Pancreas (tissue), 10 donors: Measurements from ENCODE around the gene KCNQ5. TPM values are rescaled to one million over a fixed set of nuclear protein-coding genes. Genes with fewer than 3 reads are reported as not detected.

Source experiments
- ATAC-seq, 4 donors: fragments of 200-7000 bp; cut with Tn5 transposase; one replicate each; pipeline versions ENCODE4 v1.8.0 to v1.9.1; 2020; ENCODE audit warnings: mild to moderate bottlenecking in 4 of 4, moderate library complexity in 4 of 4
- DNase-seq, 6 donors: peaks; one replicate each; pipeline ENCODE4 v3.0.0-alpha.2; 2020
- FAIRE-seq: peaks from 2 replicates; lab custom pipeline; 2012; peaks lifted over from hg19 to GRCh38; lab: Jason Lieb, UNC
- H3K27ac ChIP-seq, 4 donors: fragments of 200-600 bp; sonication (generic); 1 replicate in 3 of 4; 2 replicates in 1 of 4; pipeline versions ENCODE4 v1.5.0 to v1.8.0; 2020
- H3K27me3 ChIP-seq, 4 donors: fragments of 200-600 bp; one replicate each; pipeline ENCODE4 v1.8.0; 2021
- H3K36me3 ChIP-seq, 3 donors: fragments of 200-600 bp; sonication (generic) in 1 of 3; one replicate each; pipeline versions ENCODE4 v1.5.0 to v1.8.0; 2020 to 2021
- H3K4me1 ChIP-seq, 3 donors: fragments of 200-600 bp; one replicate each; pipeline ENCODE4 v1.8.0; 2021
- H3K4me3 ChIP-seq, 4 donors: fragments of 200-600 bp; sonication (generic) in 2 of 4; one replicate each; pipeline versions ENCODE4 v1.5.0 to v1.8.0; 2020 to 2021
- H3K9me3 ChIP-seq, 4 donors: fragments of 200-600 bp; one replicate each; pipeline ENCODE4 v1.8.0; 2021
- WGBS, 2 donors: extraction: QIAGEN DNeasy Blood & Tissue Kit; methylation state at CpG; one replicate each; pipeline ENCODE4 v1.1.7; 2013; 5-methylcytosine and 5-hydroxymethylcytosine counted together
- intact Hi-C, 3 donors: fragments of 100-400 bp; cut with DNase I; formaldehyde crosslinking; loops; one replicate each; pipeline versions ENCODE4 v1.11.1 to v1.14.2; 2022
- polyA plus RNA-seq, 2 donors: library from polyadenylated mRNA; stranded (reverse); fragments of 200-250 nt; gene quantifications; one replicate each; pipeline ENCODE4 v1.2.3, GENCODE V29; 2013
- total RNA-seq, 6 donors: library from RNA; stranded (reverse); fragmentation: NEBNext Ultra II Directional in 4 of 6; extraction: Animal tissue kit (Norgen Biotek cat#: 25700) in 4 of 6; gene quantifications; one replicate each; pipeline versions ENCODE4 v1.2.1 to v1.2.4, GENCODE V29; 2021 to 2023
- TF ChIP-seq, protein P1 (sequence below), 4 donors: fragments of 200-600 bp; sonication (generic) in 3 of 4; IDR thresholded peaks; one replicate each; pipeline versions ENCODE4 v1.5.0 to v1.8.0; 2021; ENCODE audit warnings: antibody characterized with exemption in 4 of 4
- donor health status: healthy with polysubstance abuse.
- donor health status: DM: no; HTN: no; CAD: no; lungs with moderate emphysema.
- donor health status: DM: no; HTN: no; CAD: no.
- donor health status: control.
- donor health status: control.
- donor health status: Bipolar disorder and iron deficiency.
- donor health status: DM: yes; HTN: yes; CAD: no.
- donor health status: DM: no; HTN: no; CAD: no.
- donor health status: DM: no; HTN: no; CAD: no.
- donor health status: DM: yes; HTN: yes; CAD: no.

Gene KCNQ5
- total and polyA plus RNA-seq, 8 donors: 0.03 to 1.1 (median 0.13) TPM

DNA sequence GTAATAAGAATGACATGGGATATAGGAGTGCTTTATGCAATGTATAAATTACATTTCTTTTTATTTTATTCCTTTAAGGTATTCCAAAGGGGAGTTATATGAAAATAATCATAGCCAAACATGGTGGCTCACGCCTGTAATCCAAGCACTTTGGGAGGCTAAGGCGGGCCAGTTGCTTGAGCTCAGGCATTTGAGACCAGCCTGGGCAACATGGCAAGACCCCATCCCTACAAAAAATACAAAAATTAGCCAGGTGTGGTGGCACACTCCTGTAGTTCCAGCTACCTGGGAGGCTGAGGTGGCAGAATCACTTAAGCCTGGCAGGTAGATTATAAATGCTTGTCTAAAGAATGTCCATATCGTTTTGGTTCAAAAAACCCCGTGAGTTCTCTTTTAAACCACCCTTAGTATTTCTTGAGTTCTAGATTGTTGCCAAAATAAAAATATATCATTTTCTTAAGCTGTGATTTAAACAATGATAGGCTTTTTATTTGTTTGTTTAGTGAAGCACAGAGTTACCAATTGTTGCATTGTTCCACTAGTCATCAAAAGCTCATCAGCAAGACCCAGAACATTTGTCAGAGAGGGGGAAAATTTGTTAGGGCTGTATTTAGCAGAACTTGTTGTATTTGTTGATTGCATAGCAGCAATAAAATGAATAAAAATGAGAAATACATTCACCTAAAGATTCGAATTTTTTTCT lies 457.2 kb downstream of the KCNQ5 start:
- TF ChIP-seq, protein P1, sequence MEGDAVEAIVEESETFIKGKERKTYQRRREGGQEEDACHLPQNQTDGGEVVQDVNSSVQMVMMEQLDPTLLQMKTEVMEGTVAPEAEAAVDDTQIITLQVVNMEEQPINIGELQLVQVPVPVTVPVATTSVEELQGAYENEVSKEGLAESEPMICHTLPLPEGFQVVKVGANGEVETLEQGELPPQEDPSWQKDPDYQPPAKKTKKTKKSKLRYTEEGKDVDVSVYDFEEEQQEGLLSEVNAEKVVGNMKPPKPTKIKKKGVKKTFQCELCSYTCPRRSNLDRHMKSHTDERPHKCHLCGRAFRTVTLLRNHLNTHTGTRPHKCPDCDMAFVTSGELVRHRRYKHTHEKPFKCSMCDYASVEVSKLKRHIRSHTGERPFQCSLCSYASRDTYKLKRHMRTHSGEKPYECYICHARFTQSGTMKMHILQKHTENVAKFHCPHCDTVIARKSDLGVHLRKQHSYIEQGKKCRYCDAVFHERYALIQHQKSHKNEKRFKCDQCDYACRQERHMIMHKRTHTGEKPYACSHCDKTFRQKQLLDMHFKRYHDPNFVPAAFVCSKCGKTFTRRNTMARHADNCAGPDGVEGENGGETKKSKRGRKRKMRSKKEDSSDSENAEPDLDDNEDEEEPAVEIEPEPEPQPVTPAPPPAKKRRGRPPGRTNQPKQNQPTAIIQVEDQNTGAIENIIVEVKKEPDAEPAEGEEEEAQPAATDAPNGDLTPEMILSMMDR (IDR thresholded peaks at IDR 0.05): no peak
- ATAC-seq (no peak), DNase-seq (no peak), FAIRE-seq (no peak)
- no peaks in the 10 kb centered on the region for H3K27me3 ChIP-seq
- no peak overlapping the region for H3K4me3 ChIP-seq
- no peaks in the 10 kb centered on the region for H3K9me3 ChIP-seq
- H3K4me1 ChIP-seq: no peaks in the 10 kb centered on the region
- intact Hi-C loops: no loop called here
- no peaks in the 10 kb centered on the region for H3K36me3 ChIP-seq
- H3K27ac ChIP-seq: no peak overlapping the region
- WGBS, 2 donors: 66 to 69% methylated on average over 5 of the region's 5 CpGs

DNA sequence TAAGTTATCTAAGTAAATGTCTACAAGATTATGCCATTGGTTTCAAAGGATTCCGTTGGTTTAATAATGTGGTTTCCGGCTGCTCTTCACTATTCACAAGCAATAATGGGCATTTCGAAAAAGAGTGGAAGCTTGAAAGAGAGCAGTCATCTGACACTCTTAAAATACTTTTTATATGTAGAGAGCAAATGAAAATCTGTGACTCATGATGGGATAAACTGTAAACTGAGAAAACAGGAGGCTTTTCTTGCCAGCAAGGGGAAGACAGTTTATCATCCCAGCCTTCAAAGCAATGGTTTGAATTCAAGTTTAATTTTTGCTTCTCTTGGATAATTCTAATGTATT lies 457.7 kb downstream of the KCNQ5 start:
- Histone ChIP-seq H3K4me1 (no peaks in the 10 kb centered on the region), H3K4me3 (no peak overlapping the region), H3K27ac (no peak overlapping the region), H3K27me3 (no peaks in the 10 kb centered on the region), H3K36me3 (no peaks in the 10 kb centered on the region), H3K9me3 (no peaks in the 10 kb centered on the region)
- no peak for DNase-seq
- TF ChIP-seq, protein P1 (IDR thresholded peaks at IDR 0.05): no peak
- WGBS, 2 donors: 69 to 81% methylated on average over 3 of the region's 3 CpGs
- intact Hi-C loops: no loop called here
- FAIRE-seq: no peak
- no peak for ATAC-seq

DNA sequence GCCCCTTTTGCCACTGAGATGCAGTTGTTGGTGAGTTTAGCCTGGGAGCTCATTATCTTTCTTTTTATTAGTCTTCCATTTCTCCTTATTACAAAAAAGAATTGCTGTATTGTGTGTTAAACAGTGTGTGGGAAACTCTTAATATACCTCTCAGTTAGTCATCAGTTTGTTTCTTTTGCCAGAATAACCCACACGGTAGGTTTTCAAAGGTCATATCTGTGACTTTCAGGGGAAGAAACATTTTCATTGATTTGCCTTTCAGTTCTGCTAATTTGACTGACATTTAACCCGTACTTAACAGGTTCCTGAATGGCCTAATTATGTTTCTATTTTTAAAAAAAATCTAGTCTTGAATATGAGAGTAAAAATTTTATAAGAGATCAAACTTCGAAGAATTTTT lies 458.1 kb downstream of the KCNQ5 start:
- DNase-seq: no peak
- H3K27me3 ChIP-seq: no peaks in the 10 kb centered on the region
- FAIRE-seq: no peak
- intact Hi-C loops: no loop called here
- H3K27ac ChIP-seq: no peak overlapping the region
- no peak overlapping the region for H3K4me3 ChIP-seq
- H3K36me3 ChIP-seq: no peaks in the 10 kb centered on the region
- 29 to 30% methylated on average over 3 of the region's 3 CpGs for WGBS, 2 donors
- H3K9me3 ChIP-seq: no peaks in the 10 kb centered on the region
- TF ChIP-seq, protein P1 (IDR thresholded peaks at IDR 0.05): no peak
- ATAC-seq: no peak
- H3K4me1 ChIP-seq: no peaks in the 10 kb centered on the region

DNA sequence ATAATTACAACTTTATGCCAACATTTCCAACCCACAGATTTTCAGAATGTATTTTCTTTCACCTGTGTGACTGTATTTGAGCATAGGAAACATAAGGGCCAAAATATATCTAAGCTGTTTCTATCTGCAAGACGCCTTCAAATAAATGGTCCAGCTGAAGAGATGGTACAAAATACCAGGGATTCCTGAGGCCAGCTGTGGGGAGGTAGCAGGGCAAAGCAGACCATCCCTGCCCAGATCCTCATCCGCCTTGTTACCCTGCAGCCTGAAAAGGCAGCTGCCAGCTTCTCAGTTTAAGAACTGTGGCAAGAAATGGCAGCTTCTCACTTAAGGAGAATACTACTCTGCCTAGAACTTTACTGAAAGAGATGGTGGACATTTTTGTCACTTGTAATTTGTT lies 460.1 kb downstream of the KCNQ5 start:
- Histone ChIP-seq H3K27ac (no peak overlapping the region), H3K4me3 (no peak overlapping the region), H3K4me1 (no peaks in the 10 kb centered on the region), H3K36me3 (no peaks in the 10 kb centered on the region), H3K9me3 (no peaks in the 10 kb centered on the region), H3K27me3 (no peaks in the 10 kb centered on the region)
- FAIRE-seq (no peak), DNase-seq (no peak), ATAC-seq (no peak)
- intact Hi-C loops: no loop called here
- TF ChIP-seq, protein P1 (IDR thresholded peaks at IDR 0.05): no peak
- WGBS, 2 donors: 58 to 69% methylated on average over 2 of the region's 2 CpGs

DNA sequence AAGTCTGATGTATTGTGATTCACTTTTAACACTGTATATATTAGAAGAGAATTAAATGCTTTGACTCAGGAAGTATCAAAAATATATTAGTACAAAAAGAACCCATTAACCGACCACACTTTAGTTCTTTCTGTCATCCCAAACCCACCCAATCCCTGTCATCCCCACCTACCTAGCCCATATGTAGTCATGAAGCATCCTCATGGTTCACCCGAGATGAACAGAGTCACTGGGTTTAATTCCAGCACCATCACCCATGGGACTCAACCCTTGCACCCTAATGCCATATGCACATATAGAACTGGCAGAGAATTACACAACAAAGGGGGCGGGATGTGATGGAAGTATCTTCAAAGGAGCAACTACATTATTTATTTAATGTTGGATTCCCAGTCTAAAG lies 462.0 kb downstream of the KCNQ5 start:
- DNase-seq: no peak
- TF ChIP-seq, protein P1 (IDR thresholded peaks at IDR 0.05): no peak
- Histone ChIP-seq H3K36me3 (no peaks in the 10 kb centered on the region), H3K4me3 (no peak overlapping the region), H3K27me3 (no peaks in the 10 kb centered on the region), H3K4me1 (no peaks in the 10 kb centered on the region), H3K9me3 (no peaks in the 10 kb centered on the region), H3K27ac (no peak overlapping the region)
- ATAC-seq: no peak
- FAIRE-seq: no peak
- WGBS, 2 donors: 63 to 72% methylated on average over 3 of the region's 3 CpGs
- intact Hi-C loops: no loop called here
